SW 1271 (cell line): Measurements from ENCODE around the gene RYK.
A peak's percentile ranks its signal among the peaks of the same experiment; 100 is the strongest.
"Not testable (repeated sequence)": the region's sequence is repeated elsewhere in the genome, so short reads cannot be mapped to it uniquely, and the experiment has no call there.

Experiments
- DNase-seq, 2 experiments: peaks; one replicate each; lab custom pipeline; 2025; lab: John Stamatoyannopoulos, UW

The RYK gene

GRCh38 chr3:134255404-134255803, 4.7 kb upstream of the RYK start:
- DNase-seq = no peak

- no peak for DNase-seq
Observed at GRCh38 chr3:134253475-134254226, 3.0 kb upstream of the RYK start.

GRCh38 chr3:134252766-134253165, 2.1 kb upstream of the RYK start:
- no peak for DNase-seq

- no peak for DNase-seq
Observed at GRCh38 chr3:134251731-134252391, 1.2 kb upstream of the RYK start.

GRCh38 chr3:134249935-134250716, 533 bp downstream of the RYK start:
- DNase-seq = peak in 1 of 2 experiments; percentile 63

- no peak for DNase-seq
Observed at GRCh38 chr3:134249296-134249841, 1.3 kb downstream of the RYK start.

- no peak for DNase-seq
Observed at GRCh38 chr3:134244921-134245320, 5.7 kb downstream of the RYK start.

- DNase-seq = peak in 1 of 2 experiments; percentile 52
Observed at GRCh38 chr3:134242649-134243617, 7.7 kb downstream of the RYK start.

- no peak for DNase-seq
Observed at GRCh38 chr3:134239538-134239937, 11.1 kb downstream of the RYK start.

GRCh38 chr3:134237454-134238145, 13.1 kb downstream of the RYK start:
- no peak for DNase-seq

GRCh38 chr3:134236505-134237170, 14.0 kb downstream of the RYK start:
- no peak for DNase-seq

- DNase-seq = no peak
Observed at GRCh38 chr3:134235577-134236076, 15.0 kb downstream of the RYK start.

GRCh38 chr3:134232951-134233350, 17.7 kb downstream of the RYK start:
- no peak for DNase-seq

- no peak for DNase-seq
Observed at GRCh38 chr3:134232151-134232550, 18.5 kb downstream of the RYK start.

- DNase-seq = no peak
Observed at GRCh38 chr3:134231131-134231530, 19.5 kb downstream of the RYK start.

- DNase-seq = no peak
Observed at GRCh38 chr3:134229038-134229437, 21.6 kb downstream of the RYK start.

GRCh38 chr3:134228479-134228878, 22.2 kb downstream of the RYK start:
- no peak for DNase-seq

- DNase-seq = no peak
Observed at GRCh38 chr3:134228035-134228434, 22.6 kb downstream of the RYK start.

GRCh38 chr3:134224796-134225156, 25.9 kb downstream of the RYK start:
- DNase-seq = not testable (repeated sequence)

GRCh38 chr3:134222835-134223234, 27.8 kb downstream of the RYK start:
- DNase-seq = no peak
